Activated CD4-positive, alpha-beta T cell treated with anti-CD3 and anti-CD28 coated beads, Interleukin-2, Interleukin-4, amounts not matched to agents 100 ng/mL and 50 ng/mL, durations not matched to agents 16 hours and 8 hours (primary cell): ENCODE results near the gene CSF1R.
"Not testable (repeated sequence)": the region's sequence is repeated elsewhere in the genome, so short reads cannot be mapped to it uniquely, and the experiment has no call there.

ENCODE experiments used
- DNase-seq: peaks from one replicate; pipeline ENCODE4 v3.0.0-alpha.2; 2020; ENCODE audit warnings: low spot score

CSF1R gene

DNA sequence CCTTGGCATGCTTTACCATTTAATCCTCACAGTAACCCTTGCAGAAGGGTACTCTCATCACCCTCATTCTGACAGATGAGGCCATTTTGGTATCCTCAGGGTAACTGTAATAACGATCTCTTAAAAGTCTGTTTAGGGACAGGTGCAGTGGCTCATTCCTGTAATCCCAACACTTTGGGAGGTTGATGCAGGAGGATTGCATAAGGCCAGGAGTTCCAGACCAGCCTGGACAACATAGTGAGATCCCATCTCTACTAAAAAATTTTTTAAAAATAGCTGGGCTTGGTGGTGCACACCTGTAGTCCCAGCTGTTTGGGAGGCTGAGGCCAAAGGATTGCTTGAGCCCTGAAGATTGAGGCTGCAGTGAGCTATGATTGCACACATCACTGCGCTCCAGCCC, 31.8 kb downstream of the CSF1R start:
- no peak for DNase-seq

GRCh38 chr5:150053713-150054392, 32.5 kb downstream of the CSF1R start:
- DNase-seq, result no peak

- peak; percentile 15 for DNase-seq
Observed at GRCh38 chr5:150052956-150053712, 33.2 kb downstream of the CSF1R start.

- DNase-seq, result no peak
Observed at GRCh38 chr5:150052226-150052955, 34.0 kb downstream of the CSF1R start.

DNA sequence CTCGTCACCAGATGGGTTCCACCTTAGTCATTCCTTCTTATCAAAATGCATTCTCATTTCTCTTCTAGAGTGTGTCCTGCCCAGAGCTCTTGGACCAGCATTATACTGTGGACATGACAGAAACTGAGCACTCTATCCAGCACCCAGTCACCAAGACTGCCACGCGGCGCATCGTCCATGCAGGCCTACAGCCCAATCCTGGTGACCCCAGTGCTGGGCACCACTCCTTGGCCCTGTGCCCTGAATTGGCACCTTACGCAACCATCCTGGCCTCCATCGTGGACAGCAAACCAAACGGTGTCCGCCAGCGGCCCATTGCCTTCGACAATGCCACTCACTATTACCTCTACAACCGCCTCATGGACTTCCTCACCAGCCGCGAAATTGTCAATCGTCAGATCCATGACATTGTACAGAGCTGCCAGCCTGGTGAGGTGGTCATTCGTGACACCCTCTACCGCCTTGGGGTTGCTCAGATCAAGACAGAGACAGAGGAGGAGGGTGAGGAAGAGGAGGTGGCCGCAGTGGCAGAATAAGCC, 34.6 kb downstream of the CSF1R start:
- DNase-seq, result no peak

DNA sequence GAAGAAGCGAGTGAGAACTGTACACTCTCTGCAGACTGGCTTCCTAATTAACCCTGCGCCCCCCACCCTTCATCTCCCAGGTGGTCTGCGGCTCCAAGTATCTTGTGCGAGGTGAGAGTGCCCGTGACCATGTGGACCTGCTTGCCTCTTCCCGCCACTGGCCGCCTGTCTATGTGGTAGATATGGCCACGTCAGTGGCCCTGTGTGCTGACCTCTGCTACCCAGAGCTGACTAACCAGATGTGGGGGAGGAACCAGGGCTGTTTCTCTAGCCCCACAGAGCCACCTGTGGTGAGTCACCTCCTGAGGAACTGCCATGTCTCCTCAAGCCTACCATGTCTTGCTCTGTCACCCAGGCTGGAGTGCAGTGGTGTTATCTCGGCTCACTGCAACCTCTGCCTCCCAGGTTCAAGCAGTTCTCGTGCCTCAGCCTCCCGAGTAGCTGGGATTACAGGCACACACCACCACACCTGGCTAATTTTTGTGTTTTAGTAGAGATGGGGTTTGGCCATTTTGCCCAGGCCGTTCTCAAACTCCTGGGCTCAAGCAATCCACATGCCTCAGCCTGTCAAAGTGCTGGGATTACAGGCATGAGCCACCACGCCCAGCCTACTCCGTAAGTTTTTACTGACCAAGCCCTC, 36.1 kb downstream of the CSF1R start:
- DNase-seq, result not testable (repeated sequence)

DNA sequence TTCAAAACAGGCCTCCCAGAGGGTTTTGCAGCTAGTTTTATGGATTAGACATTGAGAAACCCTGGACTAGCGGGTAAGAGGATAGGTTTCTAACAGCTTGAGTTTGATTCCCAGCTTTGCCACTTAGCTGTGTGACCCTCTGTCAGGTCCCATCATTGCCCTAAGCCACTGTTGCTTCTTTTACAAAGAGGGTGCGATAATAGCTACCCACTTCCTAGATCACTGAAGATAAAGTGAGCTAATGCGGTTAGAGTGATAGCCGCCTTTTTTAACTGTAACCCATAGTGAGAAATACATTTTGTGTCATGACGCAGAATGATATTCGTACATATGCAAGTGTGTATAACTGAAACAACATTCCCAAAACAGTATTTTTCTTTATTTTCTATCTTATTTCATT, 40.3 kb downstream of the CSF1R start:
- peak; percentile 41 for DNase-seq

DNA sequence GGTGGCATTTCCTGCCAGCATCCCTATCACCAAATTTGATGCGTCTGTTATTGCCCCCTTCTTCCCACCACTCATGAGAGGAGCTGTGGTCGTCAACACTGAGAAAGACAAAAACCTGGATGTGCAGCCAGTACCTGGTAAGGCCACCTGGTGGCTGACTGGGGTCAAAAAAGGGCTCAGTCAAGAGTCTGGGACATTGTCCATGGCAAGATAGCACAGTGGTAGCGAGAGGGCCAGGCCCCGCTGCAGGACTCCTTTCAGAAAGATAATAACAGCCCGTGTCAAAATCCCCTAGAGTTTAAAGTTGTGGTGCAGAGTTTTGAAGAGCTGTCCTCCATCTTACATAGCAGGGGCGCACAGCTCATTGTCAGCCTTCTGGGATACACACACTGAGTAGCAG, 40.8 kb downstream of the CSF1R start:
- no peak for DNase-seq

DNA sequence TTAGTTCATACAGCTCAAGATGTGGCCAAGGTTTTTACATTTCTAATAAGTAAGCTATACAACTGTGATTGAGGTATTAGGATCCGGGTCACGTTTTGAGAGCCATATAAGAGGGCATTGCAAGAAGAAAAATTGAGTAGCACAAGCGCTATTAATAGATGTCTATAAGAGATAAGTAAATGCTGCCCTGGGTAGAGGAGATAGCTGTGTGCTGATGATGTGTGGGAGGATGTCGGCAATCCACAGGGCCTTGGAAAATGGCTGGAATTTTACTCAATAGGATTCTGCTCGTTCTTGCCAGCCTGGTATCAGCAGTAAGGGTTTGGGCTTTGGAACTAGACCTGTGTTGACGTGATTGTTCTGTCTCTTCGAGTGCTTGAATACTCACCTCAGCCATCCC, 41.6 kb downstream of the CSF1R start:
- DNase-seq, result no peak

GRCh38 chr5:150044329-150044681, 42.0 kb downstream of the CSF1R start:
- DNase-seq, result no peak

GRCh38 chr5:150043657-150044328, 42.6 kb downstream of the CSF1R start:
- DNase-seq, result no peak

DNA sequence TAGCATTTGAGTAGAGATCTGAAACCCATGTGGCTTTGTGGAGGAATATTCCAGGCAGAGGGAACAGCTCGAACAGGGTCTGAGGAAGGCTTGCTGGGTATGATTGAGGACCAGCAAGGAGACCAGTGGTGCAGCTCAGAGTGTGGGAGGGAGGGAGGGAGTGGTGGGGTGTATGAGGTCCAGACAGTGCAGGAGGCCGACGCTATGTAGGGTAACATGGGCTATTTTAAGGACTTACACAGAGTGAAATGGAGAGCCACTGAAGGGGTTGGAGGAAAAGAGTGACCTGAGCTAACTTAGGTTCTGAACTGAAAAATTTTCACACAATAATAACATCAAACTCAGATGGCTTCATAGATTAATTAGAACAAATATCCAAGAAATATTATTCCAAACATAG, 43.9 kb downstream of the CSF1R start:
- no peak for DNase-seq

DNA sequence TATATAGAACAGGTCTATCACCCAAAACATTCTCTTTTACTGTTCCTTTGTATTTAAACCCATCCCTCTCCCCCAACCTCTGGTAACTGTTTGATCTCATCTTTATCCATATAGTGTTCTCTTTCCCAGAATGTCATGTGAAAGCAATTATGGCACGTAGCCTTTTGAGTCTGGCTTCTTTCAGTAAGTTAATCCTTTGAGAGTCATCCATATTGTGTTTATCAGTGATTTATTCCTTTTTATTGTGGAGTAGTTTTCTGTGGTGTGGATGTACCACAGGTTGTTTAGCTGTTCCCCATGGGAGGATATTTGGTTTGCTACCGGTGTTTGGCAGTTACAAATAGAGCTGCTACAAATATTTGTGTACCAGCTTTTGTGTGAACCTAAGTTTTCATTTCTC, 47.8 kb downstream of the CSF1R start:
- DNase-seq, result no peak

GRCh38 chr5:150036513-150036912, 49.8 kb downstream of the CSF1R start:
- no peak for DNase-seq

GRCh38 chr5:150035139-150035895, 51.0 kb downstream of the CSF1R start:
- no peak for DNase-seq

DNA sequence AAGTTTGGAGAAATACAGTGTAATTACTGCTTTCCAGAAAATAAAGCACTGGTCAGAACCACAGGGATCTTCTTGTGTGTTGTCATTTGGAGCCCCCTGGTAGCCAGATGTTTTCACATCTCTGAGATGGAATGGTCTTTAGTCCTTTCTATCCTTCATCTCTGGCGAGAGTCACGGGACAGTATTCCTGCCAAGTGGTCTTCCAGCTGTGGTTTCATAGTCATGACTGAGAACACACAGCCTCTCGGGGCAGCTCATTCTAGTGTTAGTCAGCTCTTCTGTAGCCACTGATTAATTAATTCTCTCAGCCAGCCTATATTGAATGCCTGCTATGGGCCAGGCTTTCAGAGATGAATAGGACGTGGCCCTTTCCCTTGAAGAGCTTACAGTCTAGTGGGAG, 51.7 kb downstream of the CSF1R start:
- no peak for DNase-seq

GRCh38 chr5:150033334-150033733, 53.0 kb downstream of the CSF1R start:
- no peak for DNase-seq

DNA sequence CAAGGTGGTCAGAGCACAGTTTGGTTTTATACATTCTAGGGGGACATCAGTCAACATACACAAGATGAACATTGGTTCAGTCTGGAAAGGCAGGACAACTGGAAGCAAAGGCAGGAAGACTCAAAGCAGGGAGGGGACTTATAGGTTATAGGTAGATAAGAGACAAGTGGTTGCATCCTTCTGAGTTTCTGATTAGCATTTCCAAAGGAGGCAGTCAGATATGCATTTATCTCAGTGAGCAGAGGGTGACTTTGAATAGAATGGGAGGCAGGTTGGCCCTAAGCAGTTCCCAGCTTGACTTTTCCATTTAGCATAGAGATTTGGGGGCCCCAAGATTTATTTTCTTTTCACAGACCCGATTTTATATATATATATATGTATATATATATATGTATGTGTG, 58.3 kb downstream of the CSF1R start:
- DNase-seq, result not testable (repeated sequence)

GRCh38 chr5:150026682-150027172, 59.6 kb downstream of the CSF1R start:
- DNase-seq, result no peak

GRCh38 chr5:150024346-150024984, 61.9 kb downstream of the CSF1R start:
- no peak for DNase-seq
